NOMO-1 (cell line): ENCODE data around the gene TOMM7.
A peak's percentile ranks its signal among the peaks of the same experiment; 100 is the strongest.
"Not testable (repeated sequence)": the region's sequence is repeated elsewhere in the genome, so short reads cannot be mapped to it uniquely, and the experiment has no call there.

ENCODE experiments used
- DNase-seq, 2 experiments: peaks; one replicate each; lab custom pipeline; 2025; ENCODE audit not compliant: unreplicated experiment in 2 of 2; lab: John Stamatoyannopoulos, UW

The TOMM7 gene

GRCh38 chr7:22826593-22826992 is 3.9 kb upstream of the TOMM7 start:
- no peak for DNase-seq

DNA sequence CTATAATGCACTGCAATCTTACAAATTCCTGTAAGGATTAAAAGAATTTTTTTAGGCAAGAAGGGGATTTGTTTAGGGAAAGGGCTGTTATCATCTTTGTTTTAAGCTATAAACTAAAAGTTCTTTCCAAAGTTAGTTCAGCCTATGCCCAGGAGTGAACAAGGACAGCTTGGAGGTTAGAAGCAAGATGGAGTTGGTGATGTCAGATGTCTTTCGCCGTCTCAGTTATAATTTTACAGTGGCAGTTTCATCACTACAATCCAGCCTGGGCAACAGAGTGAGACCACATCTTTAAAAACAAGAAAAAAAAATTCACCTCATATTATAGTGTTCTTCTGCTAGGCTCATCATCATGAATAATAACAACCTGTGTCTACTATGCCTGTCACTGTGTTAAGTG is 2.1 kb upstream of the TOMM7 start:
- no peak for DNase-seq

DNA sequence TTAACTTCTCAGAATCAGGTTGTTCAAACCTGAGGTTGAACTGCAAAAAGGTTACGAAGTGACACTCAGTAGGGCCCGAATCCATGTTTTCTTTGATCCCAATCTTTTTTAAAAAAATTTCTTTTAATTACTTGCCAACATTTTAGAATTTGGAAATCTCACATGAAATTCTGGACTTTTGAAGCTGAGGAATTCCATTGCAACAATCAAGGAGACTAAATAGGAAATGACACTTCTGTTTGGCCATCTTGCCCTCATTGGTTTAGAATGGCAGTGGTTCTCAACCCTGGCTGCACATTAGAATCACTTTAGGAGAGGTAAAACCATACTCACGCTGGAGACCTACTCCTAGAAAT is 471 bp upstream of the TOMM7 start:
- no peak for DNase-seq

GRCh38 chr7:22821702-22822485 is 755 bp downstream of the TOMM7 start:
- no peak for DNase-seq

DNA sequence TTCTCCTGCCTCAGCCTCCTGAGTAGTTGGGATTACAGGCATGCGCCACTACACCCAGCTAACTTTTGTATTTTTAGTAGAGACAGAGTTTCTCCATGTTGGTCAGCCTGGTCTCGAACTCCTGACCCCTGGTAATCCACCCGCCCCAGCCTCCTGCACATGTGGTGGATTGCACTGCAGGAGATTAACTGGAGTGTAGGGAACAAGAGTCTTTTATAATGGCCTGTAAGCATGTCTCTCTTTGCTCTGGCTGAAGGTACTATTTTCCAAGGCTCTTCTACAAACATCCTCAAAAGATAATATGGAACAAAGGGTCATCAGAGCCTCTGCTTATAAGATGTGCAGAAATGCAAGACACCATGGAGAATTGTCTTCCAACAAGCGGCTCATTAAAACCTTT is 3.2 kb downstream of the TOMM7 start:
- DNase-seq, result no peak

- DNase-seq, result no peak
Observed at GRCh38 chr7:22814261-22815208, 8.1 kb downstream of the TOMM7 start.

- DNase-seq, result no peak
Observed at GRCh38 chr7:22812353-22812752, 10.3 kb downstream of the TOMM7 start.

- DNase-seq, result no peak
Observed at GRCh38 chr7:22811746-22812280, 10.8 kb downstream of the TOMM7 start.

DNA sequence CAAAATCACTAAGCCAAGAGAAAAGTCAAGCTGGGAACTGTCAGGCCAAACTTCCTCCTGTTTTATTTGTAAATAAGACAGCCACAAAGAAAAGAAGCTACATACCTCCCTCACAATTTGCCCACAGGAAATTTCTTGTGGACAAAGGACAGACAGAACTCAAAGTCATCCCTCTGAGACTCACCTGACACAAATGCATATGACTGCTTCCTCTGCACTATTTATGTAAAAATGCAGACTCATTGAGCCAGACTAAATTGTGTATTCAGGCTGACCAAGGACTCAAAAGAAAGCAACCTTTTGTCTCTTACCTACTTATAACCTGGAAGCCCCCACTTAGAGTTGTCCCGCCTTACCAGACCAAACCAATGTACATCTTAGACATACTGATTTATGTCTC is 11.8 kb downstream of the TOMM7 start:
- no peak for DNase-seq

- DNase-seq, result no peak
Observed at GRCh38 chr7:22809902-22810642, 12.6 kb downstream of the TOMM7 start.

DNA sequence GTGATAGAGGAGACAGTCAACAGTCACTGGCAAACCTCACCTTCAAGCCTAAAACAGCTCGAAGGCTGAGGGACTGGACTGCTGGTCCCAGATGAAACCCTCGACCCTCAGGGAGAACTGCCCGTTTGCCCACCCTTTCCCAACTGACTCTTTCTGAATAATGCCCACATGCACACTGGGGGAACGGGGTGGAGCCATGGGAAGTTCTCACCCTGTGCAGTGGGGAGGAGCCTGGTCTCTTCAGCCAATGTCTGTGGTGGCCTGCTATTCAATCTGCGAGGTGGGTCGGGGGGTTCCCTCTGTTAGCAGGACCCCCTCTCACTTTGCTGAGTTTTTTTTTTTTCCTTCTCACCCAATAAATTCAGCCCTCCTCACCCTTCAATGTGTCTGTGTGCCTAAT is 14.5 kb downstream of the TOMM7 start:
- no peak for DNase-seq

- DNase-seq, result no peak
Observed at GRCh38 chr7:22806752-22807151, 15.9 kb downstream of the TOMM7 start.

DNA sequence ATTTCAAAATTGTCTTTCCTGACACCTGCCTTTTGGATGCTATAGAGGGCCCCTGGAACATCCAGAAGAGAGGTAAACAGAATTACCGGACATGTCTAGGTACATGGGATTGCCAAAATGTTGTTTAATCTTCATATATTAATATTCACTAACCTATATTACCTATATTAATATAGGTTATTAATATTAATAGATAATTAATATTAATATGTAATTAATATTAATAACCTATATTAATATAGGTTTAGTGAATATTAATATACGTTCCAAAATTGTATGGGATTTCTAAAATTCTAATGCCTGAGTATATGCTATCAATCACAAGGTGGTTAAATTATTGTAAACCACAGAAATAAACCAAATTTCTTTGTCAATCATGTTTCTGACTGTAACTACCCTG is 17.4 kb downstream of the TOMM7 start:
- DNase-seq, result no peak

- not testable (repeated sequence) for DNase-seq
Observed at GRCh38 chr7:22802831-22803230, 19.8 kb downstream of the TOMM7 start.

GRCh38 chr7:22802426-22802825 is 20.2 kb downstream of the TOMM7 start:
- DNase-seq, result no peak

- DNase-seq, result no peak
Observed at GRCh38 chr7:22801912-22802311, 20.7 kb downstream of the TOMM7 start.

DNA sequence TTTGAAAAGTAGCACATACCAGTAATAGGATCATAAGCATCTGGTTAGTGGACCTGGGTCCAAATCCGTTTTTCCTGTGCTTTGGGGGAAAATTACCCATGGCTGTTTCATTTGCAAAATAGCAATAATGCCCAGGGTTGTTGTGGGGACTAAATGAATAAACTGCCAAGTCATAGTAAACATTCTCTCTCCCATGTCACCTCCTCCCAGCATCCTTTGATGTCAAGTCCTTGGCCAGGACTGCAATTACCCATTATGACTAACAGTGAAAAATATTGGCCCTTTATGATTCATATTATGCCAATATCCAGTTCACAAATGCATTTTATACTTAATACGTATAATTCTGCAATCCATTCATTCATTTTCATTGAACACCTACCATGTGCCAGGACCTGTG is 23.0 kb downstream of the TOMM7 start:
- no peak for DNase-seq

- DNase-seq, result peak in 1 of 2 experiments; percentile 4
Observed at GRCh38 chr7:22793593-22794462, 28.8 kb downstream of the TOMM7 start.

DNA sequence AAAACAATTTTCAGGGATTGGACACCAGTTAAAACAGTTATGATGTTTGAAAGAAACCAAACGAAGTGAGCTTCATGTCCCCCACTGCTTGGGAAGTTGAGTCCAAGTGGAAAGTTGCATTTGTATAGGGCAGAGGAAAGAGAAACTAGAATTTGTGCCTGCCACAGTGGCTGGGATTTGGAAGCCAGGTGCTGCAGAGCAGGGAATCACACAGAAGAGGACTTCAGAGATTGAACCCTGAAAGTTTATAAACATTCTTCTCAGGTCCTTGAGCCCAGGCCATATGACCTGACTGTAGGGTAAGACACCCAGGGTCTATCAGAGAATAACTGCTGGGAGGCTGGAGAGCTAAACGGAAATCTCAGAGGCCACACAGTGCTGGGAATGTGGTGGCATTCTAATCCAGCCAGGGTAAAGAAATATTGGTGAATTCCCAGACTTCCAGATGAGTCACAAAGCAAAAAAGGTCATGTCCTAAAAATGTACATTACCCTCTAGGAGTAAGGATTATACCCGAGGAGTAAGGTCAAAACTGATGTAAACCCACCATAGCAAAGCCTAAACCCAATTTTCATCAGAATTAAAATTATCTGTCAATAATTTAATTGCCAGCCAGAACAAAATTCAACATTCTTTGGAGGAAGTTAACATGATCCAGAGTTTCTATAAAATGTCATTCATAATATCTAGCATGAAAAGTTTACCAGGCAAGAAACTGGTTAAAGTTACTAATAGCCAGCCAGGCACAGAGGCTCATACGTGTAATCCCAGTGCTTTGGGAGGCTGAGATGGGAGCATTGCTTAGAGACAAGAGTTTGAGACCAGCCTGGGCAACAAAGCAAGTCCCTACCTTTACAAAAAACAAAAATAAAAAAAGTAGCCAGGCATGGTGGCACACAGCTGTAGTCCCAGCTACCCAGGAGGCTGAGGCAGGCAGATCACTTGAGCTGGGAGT is 31.2 kb downstream of the TOMM7 start:
- DNase-seq, result no peak
